HCT116 (cell line): Measurements from ENCODE around the gene RBMS1. TPM values are rescaled to one million over a fixed set of nuclear protein-coding genes. Genes with fewer than 3 reads are reported as not detected.

Experiments
- ATAC-seq: fragments of 200-7000 bp; cut with Tn5 transposase; 2 replicates; pipeline ENCODE4 v1.9.1; 2020; ENCODE audit warnings: mild to moderate bottlenecking, moderate library complexity
- BruUV-seq: library from RNA; stranded (reverse); fragments of 400-500 nt; replicated peaks from 2 replicates; lab custom pipeline; 2021; lab: Mats Ljungman, UMichigan
- CTCF ChIA-PET: fragments of 300-600 bp; sonication (Branson Sonifier 250); formaldehyde crosslinking; loops from one replicate; lab custom pipeline; 2021; ENCODE audit warnings: antibody characterized with exemption; lab: Charles Lee
- POLR2A ChIA-PET: fragments of 300-600, 350-600 bp; sonication (Branson Sonifier 250); formaldehyde crosslinking; loops from one replicate; lab custom pipeline; 2021; ENCODE audit warnings: antibody characterized with exemption; lab: Charles Lee
- RAD21 ChIA-PET, 2 experiments: fragments of 300-600 bp; sonication (Branson Sonifier 250); formaldehyde crosslinking; loops; one replicate each; lab custom pipeline; 2023; ENCODE audit warnings: low total read pairs in 2 of 2; ENCODE audit not compliant: uncharacterized antibody in 2 of 2, unreplicated experiment in 2 of 2, low non-redundant PET in 1 of 2; lab: Charles Lee
- DNase-seq: peaks from one replicate; pipeline ENCODE4 v3.0.0-alpha.2; 2010; ENCODE audit warnings: low read depth, low spot score
- H2AFZ ChIP-seq: fragments of 200-600 bp; shearing (Covaris generic), sonication (generic); 2 replicates; pipeline ENCODE4 v1.6.1; 2017; ENCODE audit warnings: low read depth, mixed run types, mixed read lengths, antibody characterized with exemption, low read length; ENCODE audit not compliant: poor library complexity, severe bottlenecking
- H3K27ac ChIP-seq: 2 replicates; pipeline ENCODE4 v1.5.1; 2012; ENCODE audit warnings: low read depth, low read length
- H3K27me3 ChIP-seq: fragments of 200-600 bp; sonication (generic); 2 replicates; pipeline ENCODE4 v1.6.1; 2016; ENCODE audit warnings: mixed run types, low read length, mixed read lengths; ENCODE audit not compliant: insufficient read depth
- H3K36me3 ChIP-seq, 2 experiments: fragments of 200-500 bp in 1 of 2; fragments of 200-600 bp in 1 of 2; sonication (Bioruptor generic) in 1 of 2; sonication (generic) in 1 of 2; 2 replicates each; pipeline versions ENCODE4 v1.5.1 to v1.6.1; 2014 to 2016; ENCODE audit warnings: low read length in 2 of 2, inconsistent platforms in 1 of 2, mixed read lengths in 1 of 2, mixed run types in 1 of 2; ENCODE audit not compliant: insufficient read depth in 2 of 2, control insufficient read depth in 1 of 2
- H3K4me1 ChIP-seq, 2 experiments: fragments of 200-600 bp in 1 of 2; sonication (generic) in 1 of 2; 2 replicates each; pipeline versions ENCODE4 v1.5.1 to v1.6.1; 2012 to 2017; ENCODE audit warnings: low read length in 2 of 2, inconsistent platforms in 1 of 2, mild to moderate bottlenecking in 1 of 2, mixed read lengths in 1 of 2, mixed run types in 1 of 2, moderate library complexity in 1 of 2; ENCODE audit not compliant: insufficient read depth in 2 of 2, control insufficient read depth in 1 of 2
- H3K4me2 ChIP-seq: fragments of 200-600 bp; sonication (generic); 2 replicates; pipeline ENCODE4 v1.6.1; 2017; ENCODE audit warnings: mixed run types, low read length, mixed read lengths
- H3K4me3 ChIP-seq, 2 experiments: fragments of 200-600 bp in 1 of 2; sonication (generic) in 1 of 2; replicated peaks in 1 of 2; 2 replicates each; pipeline ENCODE4 v1.5.1; 2011 to 2016; ENCODE audit warnings: low read length in 2 of 2, control low read depth in 1 of 2, low read depth in 1 of 2, mild to moderate bottlenecking in 1 of 2, mixed read lengths in 1 of 2, mixed run types in 1 of 2
- H3K79me2 ChIP-seq: fragments of 200-600 bp; sonication (generic); 2 replicates; pipeline ENCODE4 v1.6.1; 2017; ENCODE audit warnings: mild to moderate bottlenecking, mixed run types, low read length, moderate library complexity, mixed read lengths; ENCODE audit not compliant: insufficient read depth
- H3K9ac ChIP-seq: fragments of 200-600 bp; sonication (generic); 2 replicates; pipeline ENCODE4 v1.6.1; 2016; ENCODE audit warnings: low read length, mixed read lengths
- H3K9me2 ChIP-seq: fragments of 200-600 bp; sonication (generic), shearing (Covaris generic); 2 replicates; pipeline ENCODE4 v1.6.1; 2017; ENCODE audit warnings: mixed run types, mild to moderate bottlenecking, moderate library complexity; ENCODE audit not compliant: insufficient read depth
- H3K9me3 ChIP-seq, 2 experiments: fragments of 200-500 bp in 1 of 2; fragments of 200-600 bp in 1 of 2; sonication (Bioruptor generic) in 1 of 2; sonication (generic) in 1 of 2; 2 replicates each; pipeline ENCODE4 v1.6.1; 2014 to 2017; ENCODE audit warnings: low read length in 2 of 2, mixed read lengths in 2 of 2, inconsistent platforms in 1 of 2, low read depth in 1 of 2, mild to moderate bottlenecking in 1 of 2, mixed run types in 1 of 2, moderate library complexity in 1 of 2; ENCODE audit not compliant: control insufficient read depth in 1 of 2, insufficient read depth in 1 of 2
- H4K20me1 ChIP-seq: fragments of 200-600 bp; sonication (generic), shearing (Covaris generic); 2 replicates; pipeline ENCODE4 v1.6.1; 2017; ENCODE audit warnings: mixed run types, mild to moderate bottlenecking, moderate library complexity; ENCODE audit not compliant: insufficient read depth
- CBX3 ChIP-seq: IDR thresholded peaks from 2 replicates; pipeline ENCODE4 v1.6.1; 2012; ENCODE audit warnings: low read depth
- CEBPB ChIP-seq: IDR thresholded peaks from 2 replicates; pipeline ENCODE4 v1.6.1; 2012; ENCODE audit warnings: low read depth
- EGR1 ChIP-seq: IDR thresholded peaks from 2 replicates; pipeline ENCODE4 v1.6.1; 2012; ENCODE audit warnings: low read depth
- EZH2 ChIP-seq: fragments of 200-600 bp; sonication (generic); IDR thresholded peaks from 2 replicates; pipeline ENCODE4 v1.6.1; 2017; ENCODE audit warnings: antibody characterized with exemption, mixed run types
- JUND ChIP-seq: IDR thresholded peaks from 2 replicates; pipeline ENCODE4 v1.6.1; 2012
- POLR2AphosphoS5 ChIP-seq: IDR thresholded peaks from 2 replicates; pipeline ENCODE4 v1.6.1; 2011; ENCODE audit warnings: mild to moderate bottlenecking, low read depth, low read length, moderate library complexity
- SIN3A ChIP-seq: IDR thresholded peaks from 2 replicates; pipeline ENCODE4 v1.6.1; 2012; ENCODE audit warnings: low read depth
- SRF ChIP-seq: IDR thresholded peaks from 2 replicates; pipeline ENCODE4 v1.6.1; 2012; ENCODE audit warnings: low read depth
- TCF7L2 ChIP-seq: IDR thresholded peaks from 2 replicates; pipeline ENCODE4 v1.7.0; 2011; ENCODE audit warnings: borderline replicate concordance, inconsistent platforms; ENCODE audit not compliant: insufficient read depth, insufficient read length; ENCODE audit errors: extremely low read depth
- YY1 ChIP-seq: IDR thresholded peaks from 2 replicates; pipeline ENCODE4 v1.6.1; 2011; ENCODE audit warnings: low read length, low read depth, moderate library complexity, mild to moderate bottlenecking; ENCODE audit not compliant: insufficient replicate concordance; ENCODE audit errors: extremely low read depth
- ZFX ChIP-seq: fragments of 450-650 bp; IDR thresholded peaks from 2 replicates; pipeline ENCODE4 v1.6.1; 2017
- intact Hi-C: fragments of 100-400 bp; cut with micrococcal nuclease; formaldehyde crosslinking; loops from 2 replicates; pipeline ENCODE4 v1.10.0; 2022
- total RNA-seq: library from RNA; stranded (reverse); gene quantifications from one replicate; pipeline ENCODE4 v1.2.1, GENCODE V29; 2021; ENCODE audit not compliant: unreplicated experiment
- TF ChIP-seq, protein P1 (sequence below): IDR thresholded peaks from 2 replicates; pipeline ENCODE4 v1.6.1; 2012; ENCODE audit warnings: low read depth

The RBMS1 gene
- total RNA-seq, 1 experiment from 2014 or later, result 17.6 TPM

- no peak for DNase-seq
- CTCF ChIA-PET, result no interaction called here
- intact Hi-C loops, result no loop called here
- Histone ChIP-seq H3K79me2 (no peaks in the 10 kb centered on the region), H2AFZ (no peak overlapping the region), H3K9me3 (no peaks in the 10 kb centered on the region), H3K36me3 (no peaks in the 10 kb centered on the region), H3K27me3 (no peaks in the 10 kb centered on the region), H3K4me3 (no peak overlapping the region), H3K27ac (no peak overlapping the region), H3K4me2 (no peak overlapping the region), H3K9me2 (no peaks in the 10 kb centered on the region), H3K9ac (no peak overlapping the region), H4K20me1 (no peaks in the 10 kb centered on the region), H3K4me1 (peaks cover 16 to 20% of the 10 kb centered on the region in 2 experiments)
- POLR2A ChIA-PET, result no interaction called here
- ATAC-seq, result no peak
- RAD21 ChIA-PET, result no interaction called here
- TF ChIP-seq ZFX (no peak), CBX3 (no peak), POLR2AphosphoS5 (no peak), JUND (no peak), SIN3A (no peak), EZH2 (no peak), TCF7L2 (no peak), EGR1 (no peak), YY1 (no peak), CEBPB (no peak), SRF (no peak)
- TF ChIP-seq, protein P1, sequence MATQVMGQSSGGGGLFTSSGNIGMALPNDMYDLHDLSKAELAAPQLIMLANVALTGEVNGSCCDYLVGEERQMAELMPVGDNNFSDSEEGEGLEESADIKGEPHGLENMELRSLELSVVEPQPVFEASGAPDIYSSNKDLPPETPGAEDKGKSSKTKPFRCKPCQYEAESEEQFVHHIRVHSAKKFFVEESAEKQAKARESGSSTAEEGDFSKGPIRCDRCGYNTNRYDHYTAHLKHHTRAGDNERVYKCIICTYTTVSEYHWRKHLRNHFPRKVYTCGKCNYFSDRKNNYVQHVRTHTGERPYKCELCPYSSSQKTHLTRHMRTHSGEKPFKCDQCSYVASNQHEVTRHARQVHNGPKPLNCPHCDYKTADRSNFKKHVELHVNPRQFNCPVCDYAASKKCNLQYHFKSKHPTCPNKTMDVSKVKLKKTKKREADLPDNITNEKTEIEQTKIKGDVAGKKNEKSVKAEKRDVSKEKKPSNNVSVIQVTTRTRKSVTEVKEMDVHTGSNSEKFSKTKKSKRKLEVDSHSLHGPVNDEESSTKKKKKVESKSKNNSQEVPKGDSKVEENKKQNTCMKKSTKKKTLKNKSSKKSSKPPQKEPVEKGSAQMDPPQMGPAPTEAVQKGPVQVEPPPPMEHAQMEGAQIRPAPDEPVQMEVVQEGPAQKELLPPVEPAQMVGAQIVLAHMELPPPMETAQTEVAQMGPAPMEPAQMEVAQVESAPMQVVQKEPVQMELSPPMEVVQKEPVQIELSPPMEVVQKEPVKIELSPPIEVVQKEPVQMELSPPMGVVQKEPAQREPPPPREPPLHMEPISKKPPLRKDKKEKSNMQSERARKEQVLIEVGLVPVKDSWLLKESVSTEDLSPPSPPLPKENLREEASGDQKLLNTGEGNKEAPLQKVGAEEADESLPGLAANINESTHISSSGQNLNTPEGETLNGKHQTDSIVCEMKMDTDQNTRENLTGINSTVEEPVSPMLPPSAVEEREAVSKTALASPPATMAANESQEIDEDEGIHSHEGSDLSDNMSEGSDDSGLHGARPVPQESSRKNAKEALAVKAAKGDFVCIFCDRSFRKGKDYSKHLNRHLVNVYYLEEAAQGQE, result no peak
- BruUV-seq, result no TSS peak
Observed at GRCh38 chr2:160245614-160246155, 247.9 kb downstream of the RBMS1 start.
